Lower leg skin (tissue), 4 donors: ENCODE results near the gene PYURF. TPM values are rescaled to one million over a fixed set of nuclear protein-coding genes. Genes with fewer than 3 reads are reported as not detected.

ENCODE experiments used
- DNase-seq, 2 donors: peaks; one replicate each; pipeline ENCODE4 v3.0.0-alpha.2; 2019; ENCODE audit warnings: low spot score in 2 of 2
- H3K4me3 ChIP-seq: fragments of 200-600 bp; sonication (generic); 2 replicates; pipeline ENCODE4 v1.5.1; 2017; ENCODE audit warnings: mild to moderate bottlenecking, low read depth; ENCODE audit not compliant: poor library complexity, severe bottlenecking
- CTCF ChIP-seq, 3 donors: fragments of 450-650 bp; IDR thresholded peaks; one replicate each; pipeline ENCODE4 v1.5.1; 2016; ENCODE audit warnings: antibody characterized with exemption in 3 of 3, mild to moderate bottlenecking in 3 of 3, moderate library complexity in 2 of 3
- POLR2A ChIP-seq, 2 donors: fragments of 450-650 bp; IDR thresholded peaks; one replicate each; pipeline ENCODE4 v1.6.1; 2016 to 2017; ENCODE audit warnings: antibody characterized with exemption in 2 of 2, mild to moderate bottlenecking in 1 of 2, moderate library complexity in 1 of 2
- WGBS, 2 donors: methylation state at CpG; one replicate each; pipeline ENCODE4 v1.1.5; 2018; 5-methylcytosine and 5-hydroxymethylcytosine counted together
- intact Hi-C: fragments of 100-400 bp; cut with DNase I; formaldehyde crosslinking; loops from one replicate; pipeline ENCODE4 v1.15.0; 2023; ENCODE audit warnings: low total_unique reads
- total RNA-seq, 4 donors: library from RNA; depleted of rRNA; stranded (reverse); fragments of >200 nt; gene quantifications; one replicate each; pipeline ENCODE4 v1.1.0, GENCODE V29; 2016

Gene PYURF
- total RNA-seq, 4 donors from 2014 or later: 83.8 to 110 (median 85.7) TPM

GRCh38 chr4:88489100-88489761 is 34.3 kb downstream of the PYURF start:
- TF ChIP-seq CTCF (IDR thresholded peaks at IDR 0.05) (no peak), POLR2A (IDR thresholded peaks at IDR 0.05) (no peak)
- intact Hi-C loops: no loop called here
- 77 to 78% methylated on average over 4 of the region's 4 CpGs for WGBS, 2 donors
- DNase-seq: no peak
- H3K4me3 ChIP-seq: no peak overlapping the region

- H3K4me3 ChIP-seq: no peak overlapping the region
- intact Hi-C loops: no loop called here
- WGBS, 2 donors: 28 to 46% methylated on average over 1 of the region's 1 CpG
- no peak for DNase-seq
- TF ChIP-seq CTCF (IDR thresholded peaks at IDR 0.05): no peak
- no peak for TF ChIP-seq POLR2A (IDR thresholded peaks at IDR 0.05)
These were observed 42.0 kb downstream of the PYURF start for GRCh38 chr4:88481537-88481936.

- TF ChIP-seq POLR2A (IDR thresholded peaks at IDR 0.05) (no peak), CTCF (IDR thresholded peaks at IDR 0.05) (no peak)
- intact Hi-C loops: no loop called here
- H3K4me3 ChIP-seq: no peak overlapping the region
- DNase-seq: no peak
- WGBS, 2 donors: 91 to 92% methylated on average over 2 of the region's 2 CpGs
These were observed 45.3 kb downstream of the PYURF start for GRCh38 chr4:88478247-88478646.

GRCh38 chr4:88477229-88477860 is 46.2 kb downstream of the PYURF start:
- 84 to 92% methylated on average over 4 to 5 of the region's 5 CpGs for WGBS, 2 donors
- H3K4me3 ChIP-seq: no peak overlapping the region
- intact Hi-C loops: no loop called here
- DNase-seq: no peak
- TF ChIP-seq POLR2A (IDR thresholded peaks at IDR 0.05) (no peak), CTCF (IDR thresholded peaks at IDR 0.05) (no peak)

Other genes starting within 250 kb of the PYURF start
- gene PPM1K, start 239.2 kb downstream of the PYURF start, total RNA-seq: 10 to 100 TPM in 1 of 4 donors, 1 to 10 TPM in 3; 7.4 to 13.6 (median 8.2) TPM
- 1 to 10 TPM in 3 of 4 donors, under 1 TPM in 1; 0.46 to 8.8 (median 4.3) TPM for gene HERC6, start 144.9 kb downstream of the PYURF start, total RNA-seq
- gene HERC5, start 66.7 kb downstream of the PYURF start, total RNA-seq: 1 to 10 TPM in 3 of 4 donors, under 1 TPM in 1; 0.51 to 2.7 (median 1.9) TPM
- 10 to 100 TPM; 49.6 to 64.3 (median 52.2) TPM for gene HERC3, start 68.7 kb upstream of the PYURF start, total RNA-seq
- gene NAP1L5, start 174.1 kb upstream of the PYURF start, total RNA-seq: 1 to 10 TPM; 1.2 to 2.0 (median 1.7) TPM